ENCODE results near the gene INHBC.

- TF ChIP-seq, protein P1, sequence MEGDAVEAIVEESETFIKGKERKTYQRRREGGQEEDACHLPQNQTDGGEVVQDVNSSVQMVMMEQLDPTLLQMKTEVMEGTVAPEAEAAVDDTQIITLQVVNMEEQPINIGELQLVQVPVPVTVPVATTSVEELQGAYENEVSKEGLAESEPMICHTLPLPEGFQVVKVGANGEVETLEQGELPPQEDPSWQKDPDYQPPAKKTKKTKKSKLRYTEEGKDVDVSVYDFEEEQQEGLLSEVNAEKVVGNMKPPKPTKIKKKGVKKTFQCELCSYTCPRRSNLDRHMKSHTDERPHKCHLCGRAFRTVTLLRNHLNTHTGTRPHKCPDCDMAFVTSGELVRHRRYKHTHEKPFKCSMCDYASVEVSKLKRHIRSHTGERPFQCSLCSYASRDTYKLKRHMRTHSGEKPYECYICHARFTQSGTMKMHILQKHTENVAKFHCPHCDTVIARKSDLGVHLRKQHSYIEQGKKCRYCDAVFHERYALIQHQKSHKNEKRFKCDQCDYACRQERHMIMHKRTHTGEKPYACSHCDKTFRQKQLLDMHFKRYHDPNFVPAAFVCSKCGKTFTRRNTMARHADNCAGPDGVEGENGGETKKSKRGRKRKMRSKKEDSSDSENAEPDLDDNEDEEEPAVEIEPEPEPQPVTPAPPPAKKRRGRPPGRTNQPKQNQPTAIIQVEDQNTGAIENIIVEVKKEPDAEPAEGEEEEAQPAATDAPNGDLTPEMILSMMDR (IDR thresholded peaks at IDR 0.05), result no peak
- TF ChIP-seq POLR2A (IDR thresholded peaks at IDR 0.05), result no peak
Observed at GRCh38 chr12:57455374-57456144, 21.0 kb downstream of the INHBC start.

Data from testis (tissue), 2 donors.